Measurements from ENCODE around the gene INTS13.
"Not testable (repeated sequence)": the region's sequence is repeated elsewhere in the genome, so short reads cannot be mapped to it uniquely, and the experiment has no call there.

INTS13 gene

GRCh38 chr12:26928661-26929060 lies 9.1 kb downstream of the INTS13 start:
- no peaks in the 10 kb centered on the region for H3K4me1 ChIP-seq (ENCODE audit: insufficient read depth, low read length)
- H3K27me3 ChIP-seq (ENCODE audit: control insufficient read depth in 1 of 2, insufficient read depth in 2 of 2, low read length in 2 of 2) = no peaks in the 10 kb centered on the region
- peaks cover 35% of the 10 kb centered on the region for H3K36me3 ChIP-seq (ENCODE audit: insufficient read depth, low read length)
- no peaks in the 10 kb centered on the region for H3K9me3 ChIP-seq (ENCODE audit: low read length)
- no peak overlapping the region for H3K9ac ChIP-seq (ENCODE audit: low read length)
- no peak overlapping the region for H3K27ac ChIP-seq (ENCODE audit: low read depth, low read length)
- H3K4me3 ChIP-seq (ENCODE audit: low read depth in 1 of 2, low read length in 2 of 2) = no peak overlapping the region

DNA sequence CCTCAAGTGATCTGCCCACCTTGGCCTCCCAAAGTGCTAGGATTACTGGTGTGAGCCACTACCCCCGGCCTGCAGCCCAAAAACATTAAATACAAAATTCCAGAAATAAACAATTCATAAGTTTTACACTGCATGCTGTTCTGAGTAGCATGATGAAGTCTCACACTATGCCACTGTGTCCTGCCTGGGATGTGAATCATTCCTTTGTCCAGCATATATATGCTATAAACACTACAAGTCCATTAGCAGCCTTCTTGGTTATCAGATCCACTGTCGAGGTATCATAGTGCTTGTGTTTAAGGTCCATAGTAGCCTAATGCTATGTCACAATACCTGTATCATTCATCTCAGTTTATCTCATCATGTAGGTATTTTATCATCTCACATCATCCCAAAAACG lies 15.9 kb downstream of the INTS13 start:
- Histone ChIP-seq H3K27ac (ENCODE audit: low read depth, low read length) (no peak overlapping the region), H3K36me3 (ENCODE audit: insufficient read depth, low read length) (peaks cover 25% of the 10 kb centered on the region), H3K27me3 (ENCODE audit: control insufficient read depth in 1 of 2, insufficient read depth in 2 of 2, low read length in 2 of 2) (no peaks in the 10 kb centered on the region), H3K9ac (ENCODE audit: low read length) (no peak overlapping the region), H3K4me3 (ENCODE audit: low read depth in 1 of 2, low read length in 2 of 2) (no peak overlapping the region), H3K4me1 (ENCODE audit: insufficient read depth, low read length) (no peaks in the 10 kb centered on the region), H3K9me3 (ENCODE audit: low read length) (no peaks in the 10 kb centered on the region)

DNA sequence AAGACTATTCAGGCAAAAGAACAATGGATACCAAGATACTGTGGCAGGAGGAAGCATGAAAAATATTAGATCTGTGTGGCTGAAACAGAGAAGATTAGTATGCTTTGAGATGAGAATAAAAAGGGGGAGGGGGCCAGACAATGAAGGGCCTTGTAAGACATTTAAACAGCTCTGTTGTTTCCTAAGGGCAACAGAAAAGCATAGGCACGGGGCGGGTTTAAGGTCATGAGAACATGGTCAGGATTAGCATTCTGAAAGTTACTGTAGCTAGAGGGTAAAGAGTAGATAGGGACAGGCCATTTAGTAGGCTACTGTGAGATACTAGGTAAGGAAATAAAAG lies 18.6 kb downstream of the INTS13 start:
- no peaks in the 10 kb centered on the region for H3K27me3 ChIP-seq (ENCODE audit: control insufficient read depth in 1 of 2, insufficient read depth in 2 of 2, low read length in 2 of 2)
- H3K36me3 ChIP-seq (ENCODE audit: insufficient read depth, low read length) = peaks cover 12% of the 10 kb centered on the region
- H3K4me1 ChIP-seq (ENCODE audit: insufficient read depth, low read length) = no peaks in the 10 kb centered on the region
- H3K4me3 ChIP-seq (ENCODE audit: low read depth in 1 of 2, low read length in 2 of 2) = no peak overlapping the region
- H3K27ac ChIP-seq (ENCODE audit: low read depth, low read length) = no peak overlapping the region
- H3K9me3 ChIP-seq (ENCODE audit: low read length) = no peaks in the 10 kb centered on the region
- no peak overlapping the region for H3K9ac ChIP-seq (ENCODE audit: low read length)

DNA sequence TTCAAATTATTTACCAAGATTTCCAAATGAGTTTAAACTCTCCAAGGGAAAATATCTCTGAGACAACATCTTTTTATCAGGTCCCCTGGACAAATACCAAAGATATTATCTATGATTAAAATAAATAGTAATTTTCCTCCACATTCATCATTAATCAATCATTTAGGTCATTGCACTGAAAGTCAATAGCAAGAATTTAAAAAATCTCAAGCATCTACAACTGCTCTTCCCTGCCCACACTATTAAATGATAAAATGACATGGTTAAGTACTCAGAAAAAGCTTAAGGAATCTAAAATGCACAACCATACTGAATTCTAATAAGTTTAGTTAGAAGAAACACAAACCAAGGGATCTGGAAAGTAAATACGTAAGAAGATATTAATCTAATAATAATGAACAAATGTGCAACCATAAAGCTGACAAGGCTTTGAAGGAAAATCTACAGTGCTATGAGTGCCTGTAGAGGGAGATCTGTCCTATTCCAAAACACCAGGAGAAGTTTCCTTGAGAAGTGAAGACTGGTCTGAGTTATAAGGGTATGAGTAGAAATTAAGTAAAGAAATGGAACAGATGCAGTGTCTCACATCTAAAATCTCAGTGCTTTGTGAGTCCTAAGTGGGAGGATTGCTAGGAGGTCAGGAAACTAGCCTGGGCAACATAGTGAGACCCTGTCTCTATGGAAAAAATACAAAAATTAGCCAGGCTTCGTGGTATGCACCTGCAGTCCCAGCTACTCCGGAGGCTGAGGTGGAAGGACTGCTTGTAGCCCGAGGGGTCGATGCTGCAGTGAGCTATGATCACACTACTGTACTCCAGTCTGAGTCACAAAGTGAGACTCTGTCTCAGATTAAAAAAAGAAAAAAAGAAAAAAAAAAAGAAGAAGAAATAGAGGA lies 19.2 kb downstream of the INTS13 start:
- no peak overlapping the region for H3K4me3 ChIP-seq (ENCODE audit: low read depth in 1 of 2, low read length in 2 of 2)
- H3K27ac ChIP-seq (ENCODE audit: low read depth, low read length) = no peak overlapping the region
- H3K27me3 ChIP-seq (ENCODE audit: control insufficient read depth in 1 of 2, insufficient read depth in 2 of 2, low read length in 2 of 2) = no peaks in the 10 kb centered on the region
- H3K9me3 ChIP-seq (ENCODE audit: low read length) = no peaks in the 10 kb centered on the region
- no peak overlapping the region for H3K9ac ChIP-seq (ENCODE audit: low read length)
- no peaks in the 10 kb centered on the region for H3K4me1 ChIP-seq (ENCODE audit: insufficient read depth, low read length)
- peaks cover 15% of the 10 kb centered on the region for H3K36me3 ChIP-seq (ENCODE audit: insufficient read depth, low read length)

DNA sequence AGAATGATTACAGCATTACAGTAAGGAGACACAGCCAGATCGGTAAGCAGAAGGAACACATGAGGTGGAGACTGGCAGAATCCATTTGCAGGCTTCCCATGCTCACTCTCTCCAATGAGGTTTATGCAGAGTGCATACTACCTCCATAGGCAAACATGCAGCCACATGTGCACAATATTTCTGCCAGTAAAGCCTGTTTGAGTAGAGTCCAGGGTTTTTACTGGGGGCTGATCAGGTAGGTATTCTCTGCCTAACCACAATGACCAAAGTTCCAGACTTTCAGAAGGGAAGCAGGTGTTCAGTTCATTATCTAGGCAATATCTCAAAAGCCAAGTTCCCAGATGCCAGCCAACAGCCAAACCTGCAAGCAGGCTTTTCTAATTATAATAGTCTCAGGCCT lies 31.1 kb downstream of the INTS13 start:
- Histone ChIP-seq H3K9me3 (ENCODE audit: low read length) (no peaks in the 10 kb centered on the region), H3K27ac (ENCODE audit: low read depth, low read length) (no peak overlapping the region), H3K27me3 (ENCODE audit: control insufficient read depth in 1 of 2, insufficient read depth in 2 of 2, low read length in 2 of 2) (no peaks in the 10 kb centered on the region), H3K4me1 (ENCODE audit: insufficient read depth, low read length) (no peaks in the 10 kb centered on the region), H3K4me3 (ENCODE audit: low read depth in 1 of 2, low read length in 2 of 2) (no peak overlapping the region), H3K9ac (ENCODE audit: low read length) (no peak overlapping the region), H3K36me3 (ENCODE audit: insufficient read depth, low read length) (peaks cover 30% of the 10 kb centered on the region)

- Histone ChIP-seq H3K36me3 (ENCODE audit: insufficient read depth, low read length) (peaks cover 26% of the 10 kb centered on the region), H3K9ac (ENCODE audit: low read length) (no peak overlapping the region), H3K4me1 (ENCODE audit: insufficient read depth, low read length) (no peaks in the 10 kb centered on the region), H3K9me3 (ENCODE audit: low read length) (no peaks in the 10 kb centered on the region), H3K27me3 (ENCODE audit: control insufficient read depth in 1 of 2, insufficient read depth in 2 of 2, low read length in 2 of 2) (no peaks in the 10 kb centered on the region), H3K27ac (ENCODE audit: low read depth, low read length) (no peak overlapping the region), H3K4me3 (ENCODE audit: low read depth in 1 of 2, low read length in 2 of 2) (no peak overlapping the region)
Measured at GRCh38 chr12:26906024-26906423, 31.8 kb downstream of the INTS13 start.

DNA sequence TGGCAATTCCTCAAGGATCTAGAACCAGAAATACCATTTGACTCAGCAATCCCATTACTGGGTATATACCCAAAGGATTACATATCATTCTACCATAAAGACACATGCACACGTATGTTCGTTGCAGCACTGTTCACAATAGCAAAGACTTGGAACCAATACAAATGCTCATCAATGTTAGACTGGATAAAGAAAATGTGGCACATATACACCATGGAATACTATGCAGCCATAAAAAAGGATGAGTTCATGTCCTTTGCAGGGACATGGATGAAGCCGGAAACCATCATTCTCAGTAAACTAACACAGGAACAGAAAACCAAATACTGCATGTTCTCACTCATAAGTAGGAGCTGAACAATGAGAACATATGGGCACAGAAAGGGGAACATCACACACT lies 34.4 kb downstream of the INTS13 start:
- peaks cover 14% of the 10 kb centered on the region for H3K36me3 ChIP-seq (ENCODE audit: insufficient read depth, low read length)
- not testable (repeated sequence) for H3K4me3 ChIP-seq (ENCODE audit: low read depth in 1 of 2, low read length in 2 of 2); H3K27ac ChIP-seq (ENCODE audit: low read depth, low read length); H3K27me3 ChIP-seq (ENCODE audit: control insufficient read depth in 1 of 2, insufficient read depth in 2 of 2, low read length in 2 of 2); H3K9me3 ChIP-seq (ENCODE audit: low read length); H3K4me1 ChIP-seq (ENCODE audit: insufficient read depth, low read length); H3K9ac ChIP-seq (ENCODE audit: low read length)

DNA sequence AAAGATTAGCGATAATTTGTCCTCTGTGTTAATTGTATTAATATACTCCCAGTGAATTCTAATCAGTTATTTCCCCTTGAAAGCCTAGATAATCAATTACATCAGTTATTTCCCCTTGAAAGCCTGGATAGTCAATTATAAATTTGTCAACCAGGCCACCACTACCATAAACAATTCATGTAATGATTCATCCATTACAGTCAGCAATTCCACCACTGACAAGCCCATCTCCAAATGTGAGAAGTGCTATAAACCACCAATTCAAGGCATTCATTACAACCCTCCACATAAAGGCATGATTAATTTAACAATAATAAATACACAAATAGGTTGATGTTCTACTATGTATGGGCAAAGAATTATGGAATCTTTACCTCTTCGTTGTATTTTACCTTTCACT lies 40.9 kb downstream of the INTS13 start:
- H3K9ac ChIP-seq (ENCODE audit: low read length) = no peak overlapping the region
- H3K27ac ChIP-seq (ENCODE audit: low read depth, low read length) = no peak overlapping the region

DNA sequence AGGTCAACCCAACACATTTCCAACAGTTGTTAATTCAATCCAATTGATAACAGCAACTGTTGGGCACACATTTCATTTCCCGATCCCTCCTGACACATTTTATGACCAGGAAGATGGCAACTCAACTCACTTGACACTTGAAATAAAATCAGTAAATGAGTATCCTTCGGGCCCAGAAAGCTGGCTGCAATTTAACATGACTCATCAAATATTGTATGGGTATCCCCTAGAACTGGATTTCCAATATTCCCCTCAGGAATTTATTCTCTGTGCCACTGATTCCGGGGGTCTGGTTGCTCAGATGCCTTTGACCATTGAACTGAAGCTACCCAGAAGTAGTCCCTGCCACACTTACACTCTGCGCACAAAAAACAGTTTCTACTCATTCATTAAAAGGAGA lies 42.1 kb downstream of the INTS13 start:
- Histone ChIP-seq H3K27ac (ENCODE audit: low read depth, low read length) (no peak overlapping the region), H3K4me3 (ENCODE audit: low read depth in 1 of 2, low read length in 2 of 2) (no peak overlapping the region), H3K36me3 (ENCODE audit: insufficient read depth, low read length) (no peaks in the 10 kb centered on the region), H3K9ac (ENCODE audit: low read length) (no peak overlapping the region), H3K27me3 (ENCODE audit: control insufficient read depth in 1 of 2, insufficient read depth in 2 of 2, low read length in 2 of 2) (no peaks in the 10 kb centered on the region), H3K4me1 (ENCODE audit: insufficient read depth, low read length) (no peaks in the 10 kb centered on the region), H3K9me3 (ENCODE audit: low read length) (no peaks in the 10 kb centered on the region)

More for the DNA sequence above, 40.9 kb downstream of the INTS13 start:
- Histone ChIP-seq H3K36me3 (ENCODE audit: insufficient read depth, low read length) (no peaks in the 10 kb centered on the region), H3K9me3 (ENCODE audit: low read length) (no peaks in the 10 kb centered on the region), H3K27me3 (ENCODE audit: control insufficient read depth in 1 of 2, insufficient read depth in 2 of 2, low read length in 2 of 2) (no peaks in the 10 kb centered on the region), H3K4me1 (ENCODE audit: insufficient read depth, low read length) (no peaks in the 10 kb centered on the region), H3K4me3 (ENCODE audit: low read depth in 1 of 2, low read length in 2 of 2) (no peak overlapping the region)

- H3K4me1 ChIP-seq (ENCODE audit: insufficient read depth, low read length) = no peaks in the 10 kb centered on the region
- no peak overlapping the region for H3K9ac ChIP-seq (ENCODE audit: low read length)
- H3K27me3 ChIP-seq (ENCODE audit: control insufficient read depth in 1 of 2, insufficient read depth in 2 of 2, low read length in 2 of 2) = no peaks in the 10 kb centered on the region
- H3K4me3 ChIP-seq (ENCODE audit: low read depth in 1 of 2, low read length in 2 of 2) = no peak overlapping the region
- H3K9me3 ChIP-seq (ENCODE audit: low read length) = no peaks in the 10 kb centered on the region
- no peaks in the 10 kb centered on the region for H3K36me3 ChIP-seq (ENCODE audit: insufficient read depth, low read length)
- no peak overlapping the region for H3K27ac ChIP-seq (ENCODE audit: low read depth, low read length)
Measured at GRCh38 chr12:26891704-26892103, 46.1 kb downstream of the INTS13 start.

DNA sequence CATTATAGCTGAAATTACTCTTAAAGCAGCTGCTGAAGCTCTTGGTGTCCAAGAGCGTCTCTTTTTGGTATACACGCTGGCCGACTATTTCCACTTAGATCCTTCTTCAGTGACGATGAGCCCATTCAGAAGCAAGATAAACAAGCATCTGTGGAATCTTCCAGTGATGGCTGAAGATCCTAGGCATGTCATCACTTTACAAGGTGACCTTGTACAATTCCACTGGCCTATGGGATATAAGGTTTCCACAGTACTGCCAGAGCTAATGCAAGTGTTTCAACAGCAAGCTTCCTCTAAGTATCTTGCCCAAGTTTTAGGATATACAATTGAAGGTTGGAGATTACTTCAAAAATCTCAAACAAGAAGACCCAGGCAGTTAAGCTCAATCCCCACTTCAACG lies 47.0 kb downstream of the INTS13 start:
- Histone ChIP-seq H3K9ac (ENCODE audit: low read length) (no peak overlapping the region), H3K4me1 (ENCODE audit: insufficient read depth, low read length) (no peaks in the 10 kb centered on the region), H3K36me3 (ENCODE audit: insufficient read depth, low read length) (no peaks in the 10 kb centered on the region), H3K27me3 (ENCODE audit: control insufficient read depth in 1 of 2, insufficient read depth in 2 of 2, low read length in 2 of 2) (no peaks in the 10 kb centered on the region), H3K9me3 (ENCODE audit: low read length) (no peaks in the 10 kb centered on the region), H3K4me3 (ENCODE audit: low read depth in 1 of 2, low read length in 2 of 2) (no peak overlapping the region), H3K27ac (ENCODE audit: low read depth, low read length) (no peak overlapping the region)

All from muscle layer of colon (tissue), 2 donors.